ENCODE data around the gene GNAO1. TPM values are rescaled to one million over a fixed set of nuclear protein-coding genes. Genes with fewer than 3 reads are reported as not detected.

Gene GNAO1
- total and polyA plus RNA-seq, 8 donors, result 1.2 to 13.4 (median 4.8) TPM

DNA sequence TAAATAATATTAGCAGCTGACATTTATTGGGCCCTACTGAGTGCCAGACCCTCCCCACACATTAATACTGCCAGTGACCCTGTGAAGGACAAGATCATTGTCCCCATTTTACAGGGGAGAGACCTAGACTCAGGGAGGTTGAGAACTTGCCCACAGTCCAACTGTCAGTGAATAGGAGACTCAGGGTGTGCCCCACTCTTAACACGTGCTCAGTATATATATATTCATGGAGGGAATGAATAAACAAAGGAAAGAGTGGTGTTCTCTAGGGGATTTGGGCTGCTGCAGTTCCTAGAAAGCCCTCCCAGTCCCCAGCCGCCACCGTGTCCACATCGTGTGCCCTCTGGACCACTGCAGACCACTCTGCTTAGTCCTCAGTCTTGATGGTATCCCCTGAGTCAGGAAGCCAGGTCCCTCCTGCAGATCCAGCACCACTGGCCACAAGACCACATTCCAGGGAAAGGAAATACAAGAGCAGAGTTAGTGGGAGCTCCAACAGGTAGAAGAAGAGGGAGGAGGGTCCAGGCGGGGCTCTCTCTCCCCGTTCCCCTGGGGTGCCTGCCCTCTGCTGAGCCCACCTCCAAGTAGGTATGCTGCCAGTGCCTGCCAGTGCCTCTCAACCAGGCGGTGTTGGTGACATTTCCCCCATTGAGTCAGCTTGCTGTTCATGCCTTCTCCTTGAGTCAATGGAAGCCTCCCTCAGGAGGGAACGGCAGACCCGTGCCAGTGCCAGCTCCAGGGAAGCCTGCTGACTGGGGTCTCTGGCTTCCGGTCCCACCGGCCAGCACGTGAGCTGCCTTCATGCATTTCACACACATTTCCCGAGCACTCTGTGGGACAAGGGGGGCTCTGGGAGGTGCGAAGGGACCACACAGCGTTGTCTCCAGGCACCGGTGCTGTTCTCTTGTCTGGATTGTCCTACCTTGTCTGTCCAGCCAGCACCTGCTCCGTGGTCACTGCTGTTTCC, 75.6 kb downstream of the GNAO1 start:
- TF ChIP-seq, protein P1, sequence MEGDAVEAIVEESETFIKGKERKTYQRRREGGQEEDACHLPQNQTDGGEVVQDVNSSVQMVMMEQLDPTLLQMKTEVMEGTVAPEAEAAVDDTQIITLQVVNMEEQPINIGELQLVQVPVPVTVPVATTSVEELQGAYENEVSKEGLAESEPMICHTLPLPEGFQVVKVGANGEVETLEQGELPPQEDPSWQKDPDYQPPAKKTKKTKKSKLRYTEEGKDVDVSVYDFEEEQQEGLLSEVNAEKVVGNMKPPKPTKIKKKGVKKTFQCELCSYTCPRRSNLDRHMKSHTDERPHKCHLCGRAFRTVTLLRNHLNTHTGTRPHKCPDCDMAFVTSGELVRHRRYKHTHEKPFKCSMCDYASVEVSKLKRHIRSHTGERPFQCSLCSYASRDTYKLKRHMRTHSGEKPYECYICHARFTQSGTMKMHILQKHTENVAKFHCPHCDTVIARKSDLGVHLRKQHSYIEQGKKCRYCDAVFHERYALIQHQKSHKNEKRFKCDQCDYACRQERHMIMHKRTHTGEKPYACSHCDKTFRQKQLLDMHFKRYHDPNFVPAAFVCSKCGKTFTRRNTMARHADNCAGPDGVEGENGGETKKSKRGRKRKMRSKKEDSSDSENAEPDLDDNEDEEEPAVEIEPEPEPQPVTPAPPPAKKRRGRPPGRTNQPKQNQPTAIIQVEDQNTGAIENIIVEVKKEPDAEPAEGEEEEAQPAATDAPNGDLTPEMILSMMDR (IDR thresholded peaks at IDR 0.05), result no peak
- no peak overlapping the region for H3K4me3 ChIP-seq
- 79 to 81% methylated on average over 17 of the region's 17 CpGs for WGBS, 2 donors
- no peaks in the 10 kb centered on the region for H3K27me3 ChIP-seq
- FAIRE-seq (no peak), DNase-seq (no peak), ATAC-seq (no peak)
- no peak overlapping the region for H3K27ac ChIP-seq
- intact Hi-C loops (cut with DNase I), result no loop called here
- H3K4me1 ChIP-seq, result no peaks in the 10 kb centered on the region
- no peaks in the 10 kb centered on the region for H3K36me3 ChIP-seq
- no peaks in the 10 kb centered on the region for H3K9me3 ChIP-seq

DNA sequence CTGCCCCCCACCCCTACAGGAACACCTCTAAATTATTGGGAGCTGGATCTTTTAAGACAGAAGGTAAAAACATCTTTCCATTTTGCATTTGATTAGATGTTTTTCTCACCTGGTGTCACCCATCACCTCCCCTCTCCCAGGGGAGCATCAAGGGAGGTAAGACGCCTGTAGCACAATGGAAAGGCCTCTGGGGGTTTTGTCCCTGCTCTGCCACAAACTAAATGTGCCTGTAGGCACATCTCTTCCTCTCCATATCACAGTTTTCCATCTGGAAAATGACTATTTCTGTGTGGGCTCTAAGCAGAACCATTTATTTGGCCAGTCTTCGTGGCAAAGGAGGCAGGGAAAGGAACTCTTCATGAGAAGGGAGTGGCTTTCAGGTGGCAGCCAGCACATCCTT, 76.6 kb downstream of the GNAO1 start:
- no peak for ATAC-seq
- intact Hi-C loops (cut with DNase I), result no loop called here
- 52 to 55% methylated on average over 2 of the region's 2 CpGs for WGBS, 2 donors
- Histone ChIP-seq H3K27me3 (no peaks in the 10 kb centered on the region), H3K9me3 (no peaks in the 10 kb centered on the region), H3K4me1 (no peaks in the 10 kb centered on the region), H3K4me3 (no peak overlapping the region), H3K36me3 (no peaks in the 10 kb centered on the region), H3K27ac (no peak overlapping the region)
- no peak for FAIRE-seq
- no peak for DNase-seq
- TF ChIP-seq, protein P1 (IDR thresholded peaks at IDR 0.05), result no peak

- TF ChIP-seq, protein P1 (IDR thresholded peaks at IDR 0.05), result no peak
- H3K4me3 ChIP-seq, result no peak overlapping the region
- H3K4me1 ChIP-seq, result no peaks in the 10 kb centered on the region
- DNase-seq (no peak), FAIRE-seq (no peak), ATAC-seq (no peak)
- no peak overlapping the region for H3K27ac ChIP-seq
- no peaks in the 10 kb centered on the region for H3K9me3 ChIP-seq
- intact Hi-C loops (cut with DNase I), result no loop called here
- H3K36me3 ChIP-seq, result no peaks in the 10 kb centered on the region
- WGBS, 2 donors, result 66 to 75% methylated on average over 8 of the region's 8 CpGs
- H3K27me3 ChIP-seq, result no peaks in the 10 kb centered on the region
Measured at GRCh38 chr16:56268799-56269198, 77.5 kb downstream of the GNAO1 start.

GRCh38 chr16:56269281-56269680, 78.0 kb downstream of the GNAO1 start:
- ATAC-seq (no peak), DNase-seq (no peak), FAIRE-seq (no peak)
- H3K9me3 ChIP-seq, result no peaks in the 10 kb centered on the region
- 57 to 65% methylated on average over 13 of the region's 13 CpGs for WGBS, 2 donors
- no peaks in the 10 kb centered on the region for H3K36me3 ChIP-seq
- no peaks in the 10 kb centered on the region for H3K4me1 ChIP-seq
- intact Hi-C loops (cut with DNase I), result no loop called here
- TF ChIP-seq, protein P1 (IDR thresholded peaks at IDR 0.05), result no peak
- no peak overlapping the region for H3K4me3 ChIP-seq
- H3K27ac ChIP-seq, result no peak overlapping the region
- H3K27me3 ChIP-seq, result no peaks in the 10 kb centered on the region
